Measurements from ENCODE around the gene UBE2H. TPM values are rescaled to one million over a fixed set of nuclear protein-coding genes. Genes with fewer than 3 reads are reported as not detected.
"Not testable (repeated sequence)": the region's sequence is repeated elsewhere in the genome, so short reads cannot be mapped to it uniquely, and the experiment has no call there.

UBE2H gene
- total RNA-seq, 2 experiments from 2014 or later = 30.0 to 33.3 TPM

GRCh38 chr7:129864676-129865075, 88.1 kb downstream of the UBE2H start:
- H3K9me3 Mint-ChIP-seq (ENCODE audit: insufficient read depth); H3K36me3 Mint-ChIP-seq (ENCODE audit: low read depth); DNase-seq; H3K4me3 Mint-ChIP-seq; POLR2A ChIA-PET; H3K27me3 Mint-ChIP-seq (ENCODE audit: low read depth); ATAC-seq; H3K27ac Mint-ChIP-seq: not testable (repeated sequence)
- peaks cover 26% of the 10 kb centered on the region for H3K4me1 Mint-ChIP-seq (ENCODE audit: low read depth)
- CTCF ChIA-PET = interaction anchor here (1.1 kb wide), 2 partner anchors 8 to 25 kb away, joined by 3 to 4 read pairs; no protein-coding TSS in a partner anchor

- ChIA-PET POLR2A (no interaction called here), CTCF (no interaction called here)
- Mint-ChIP-seq H3K9me3 (ENCODE audit: insufficient read depth) (no peaks in the 10 kb centered on the region), H3K4me1 (ENCODE audit: low read depth) (peaks cover 32% of the 10 kb centered on the region), H3K4me3 (no peak overlapping the region), H3K27ac (no peak overlapping the region), H3K27me3 (ENCODE audit: low read depth) (no peaks in the 10 kb centered on the region), H3K36me3 (ENCODE audit: low read depth) (peaks cover 4% of the 10 kb centered on the region)
- DNase-seq (no peak), ATAC-seq (no peak)
Observed at GRCh38 chr7:129864042-129864441, 88.7 kb downstream of the UBE2H start.

GRCh38 chr7:129862682-129863081, 90.1 kb downstream of the UBE2H start:
- Mint-ChIP-seq H3K36me3 (ENCODE audit: low read depth) (peaks cover under 1% of the 10 kb centered on the region), H3K27ac (no peak overlapping the region), H3K4me1 (ENCODE audit: low read depth) (peaks cover 32% of the 10 kb centered on the region), H3K4me3 (no peak overlapping the region), H3K27me3 (ENCODE audit: low read depth) (no peaks in the 10 kb centered on the region), H3K9me3 (ENCODE audit: insufficient read depth) (no peaks in the 10 kb centered on the region)
- ATAC-seq = no peak
- CTCF ChIA-PET = interaction anchor here (1.0 to 1.7 kb wide), 3 partner anchors 14 to 33 kb away, joined by 3 to 4 read pairs (median 3); no protein-coding TSS in a partner anchor
- no peak for DNase-seq
- POLR2A ChIA-PET = no interaction called here

- CTCF ChIA-PET; H3K9me3 Mint-ChIP-seq (ENCODE audit: insufficient read depth); H3K4me3 Mint-ChIP-seq; DNase-seq; POLR2A ChIA-PET; H3K36me3 Mint-ChIP-seq (ENCODE audit: low read depth); ATAC-seq; H3K27me3 Mint-ChIP-seq (ENCODE audit: low read depth); H3K27ac Mint-ChIP-seq: not testable (repeated sequence)
- H3K4me1 Mint-ChIP-seq (ENCODE audit: low read depth) = peaks cover 34% of the 10 kb centered on the region
Observed at GRCh38 chr7:129860784-129861183, 92.0 kb downstream of the UBE2H start.

GRCh38 chr7:129859183-129859582, 93.6 kb downstream of the UBE2H start:
- ChIA-PET POLR2A (no interaction called here), CTCF (interaction anchor here (1.0 kb wide), 1 partner anchor 30 kb away, joined by 3 read pairs; no protein-coding TSS in a partner anchor)
- Mint-ChIP-seq H3K9me3 (ENCODE audit: insufficient read depth) (no peaks in the 10 kb centered on the region), H3K27ac (no peak overlapping the region), H3K4me1 (ENCODE audit: low read depth) (peaks cover 40% of the 10 kb centered on the region), H3K27me3 (ENCODE audit: low read depth) (no peaks in the 10 kb centered on the region), H3K36me3 (ENCODE audit: low read depth) (peaks cover 6% of the 10 kb centered on the region), H3K4me3 (no peak overlapping the region)
- no peak for ATAC-seq
- DNase-seq = no peak

GRCh38 chr7:129858490-129858889, 94.3 kb downstream of the UBE2H start:
- ATAC-seq = no peak
- no peak overlapping the region for H3K27ac Mint-ChIP-seq
- no peaks in the 10 kb centered on the region for H3K9me3 Mint-ChIP-seq (ENCODE audit: insufficient read depth)
- H3K4me3 Mint-ChIP-seq = no peak overlapping the region
- ChIA-PET CTCF (interaction anchor here (1.0 kb wide), 1 partner anchor 29 kb away, joined by 3 read pairs; no protein-coding TSS in a partner anchor), POLR2A (no interaction called here)
- no peak for DNase-seq
- H3K27me3 Mint-ChIP-seq (ENCODE audit: low read depth) = no peaks in the 10 kb centered on the region
- peaks cover 47% of the 10 kb centered on the region for H3K4me1 Mint-ChIP-seq (ENCODE audit: low read depth)
- H3K36me3 Mint-ChIP-seq (ENCODE audit: low read depth) = peaks cover 6% of the 10 kb centered on the region

- Mint-ChIP-seq H3K4me3 (no peak overlapping the region), H3K4me1 (ENCODE audit: low read depth) (peaks cover 51% of the 10 kb centered on the region), H3K27me3 (ENCODE audit: low read depth) (no peaks in the 10 kb centered on the region), H3K9me3 (ENCODE audit: insufficient read depth) (no peaks in the 10 kb centered on the region), H3K36me3 (ENCODE audit: low read depth) (peaks cover 6% of the 10 kb centered on the region), H3K27ac (no peak overlapping the region)
- ChIA-PET POLR2A (interaction anchor here (0.7 kb wide), 1 partner anchor 14 kb away, joined by 3 read pairs; no protein-coding TSS in a partner anchor), CTCF (interaction anchor here (0.8 to 2.8 kb wide), 2 partner anchors 28 to 153 kb away, joined by 3 to 15 read pairs; no protein-coding TSS in a partner anchor)
- DNase-seq (no peak), ATAC-seq (no peak)
Observed at GRCh38 chr7:129857313-129857712, 95.4 kb downstream of the UBE2H start.

GRCh38 chr7:129855935-129856717, 96.6 kb downstream of the UBE2H start:
- DNase-seq (no peak), ATAC-seq (no peak)
- Mint-ChIP-seq H3K27me3 (ENCODE audit: low read depth) (no peaks in the 10 kb centered on the region), H3K4me3 (no peak overlapping the region), H3K36me3 (ENCODE audit: low read depth) (peaks cover 6% of the 10 kb centered on the region), H3K4me1 (ENCODE audit: low read depth) (peaks cover 43% of the 10 kb centered on the region), H3K9me3 (ENCODE audit: insufficient read depth) (no peaks in the 10 kb centered on the region), H3K27ac (no peak overlapping the region)
- CTCF ChIA-PET = interaction anchor here (0.8 to 2.8 kb wide), 3 partner anchors 9 to 155 kb away, joined by 3 to 15 read pairs (median 4); no protein-coding TSS in a partner anchor
- POLR2A ChIA-PET = no interaction called here

- Mint-ChIP-seq H3K27me3 (ENCODE audit: low read depth) (no peaks in the 10 kb centered on the region), H3K4me3 (no peak overlapping the region), H3K9me3 (ENCODE audit: insufficient read depth) (no peaks in the 10 kb centered on the region), H3K27ac (no peak overlapping the region), H3K36me3 (ENCODE audit: low read depth) (peaks cover 6% of the 10 kb centered on the region), H3K4me1 (ENCODE audit: low read depth) (peaks cover 38% of the 10 kb centered on the region)
- ChIA-PET CTCF (interaction anchor here (1.2 to 2.8 kb wide), 2 partner anchors 25 to 30 kb away, joined by 3 to 15 read pairs; no protein-coding TSS in a partner anchor), POLR2A (no interaction called here)
- ATAC-seq (no peak), DNase-seq (no peak)
Observed at GRCh38 chr7:129855234-129855673, 97.5 kb downstream of the UBE2H start.

- no peak overlapping the region for H3K27ac Mint-ChIP-seq
- no peak for ATAC-seq
- peaks cover 33% of the 10 kb centered on the region for H3K4me1 Mint-ChIP-seq (ENCODE audit: low read depth)
- ChIA-PET POLR2A (no interaction called here), CTCF (interaction anchor here (1.2 to 2.8 kb wide), 2 partner anchors 25 to 29 kb away, joined by 3 to 15 read pairs; no protein-coding TSS in a partner anchor)
- H3K9me3 Mint-ChIP-seq (ENCODE audit: insufficient read depth) = no peaks in the 10 kb centered on the region
- no peaks in the 10 kb centered on the region for H3K27me3 Mint-ChIP-seq (ENCODE audit: low read depth)
- H3K4me3 Mint-ChIP-seq = no peak overlapping the region
- DNase-seq = no peak
- peaks cover 6% of the 10 kb centered on the region for H3K36me3 Mint-ChIP-seq (ENCODE audit: low read depth)
Observed at GRCh38 chr7:129854401-129854800, 98.4 kb downstream of the UBE2H start.

GRCh38 chr7:129853661-129854268, 99.0 kb downstream of the UBE2H start:
- Mint-ChIP-seq H3K27me3 (ENCODE audit: low read depth) (no peaks in the 10 kb centered on the region), H3K36me3 (ENCODE audit: low read depth) (peaks cover 6% of the 10 kb centered on the region), H3K4me3 (no peak overlapping the region), H3K27ac (no peak overlapping the region), H3K4me1 (ENCODE audit: low read depth) (peaks cover 29% of the 10 kb centered on the region), H3K9me3 (ENCODE audit: insufficient read depth) (no peaks in the 10 kb centered on the region)
- ChIA-PET CTCF (interaction anchor here (1.0 to 1.2 kb wide), 3 partner anchors 24 to 63 kb away, joined by 3 to 4 read pairs (median 3); no protein-coding TSS in a partner anchor), POLR2A (no interaction called here)
- ATAC-seq = no peak
- no peak for DNase-seq

- Mint-ChIP-seq H3K27me3 (ENCODE audit: low read depth) (no peaks in the 10 kb centered on the region), H3K4me3 (no peak overlapping the region), H3K27ac (no peak overlapping the region), H3K9me3 (ENCODE audit: insufficient read depth) (no peaks in the 10 kb centered on the region), H3K36me3 (ENCODE audit: low read depth) (peaks cover 6% of the 10 kb centered on the region), H3K4me1 (ENCODE audit: low read depth) (peaks cover 29% of the 10 kb centered on the region)
- ATAC-seq (no peak), DNase-seq (no peak)
- ChIA-PET CTCF (interaction anchor here (0.6 to 2.4 kb wide), 5 partner anchors 11 to 159 kb away, joined by 3 to 6 read pairs (median 5); no protein-coding TSS in a partner anchor), POLR2A (no interaction called here)
Observed at GRCh38 chr7:129851809-129852208, 101.0 kb downstream of the UBE2H start.

Measured in activated CD8-positive, alpha-beta T cell treated with anti-CD3 and anti-CD28 coated beads, Interleukin-2, amount 10 ng/mL, durations not matched to agents 7 days and 5 days (primary cell).